GM12878 (cell line): ENCODE data around the gene WNK2.

ENCODE experiments used
- CBX5 ChIP-seq: sonication (generic); IDR thresholded peaks from 2 replicates; pipeline ENCODE4 v1.6.1; 2016; ENCODE audit warnings: low read depth, moderate library complexity, mild to moderate bottlenecking, inconsistent platforms
- CTCF ChIP-seq, 3 experiments: IDR thresholded peaks in 2 of 3; conservative IDR thresholded peaks in 1 of 3; 2 replicates each; pipeline ENCODE4 v1.5.1; 2011; ENCODE audit warnings: low read depth in 3 of 3, low read length in 3 of 3, mild to moderate bottlenecking in 3 of 3, control low read depth in 2 of 3, moderate library complexity in 2 of 3, inconsistent platforms in 1 of 3, mixed read lengths in 1 of 3; ENCODE audit not compliant: control insufficient read depth in 2 of 3, insufficient read depth in 1 of 3; ENCODE audit errors: extremely low read depth in 1 of 3
- HDGF ChIP-seq: fragments of 450-650 bp; IDR thresholded peaks from 2 replicates; pipeline ENCODE4 v1.6.1; 2016; ENCODE audit warnings: antibody characterized with exemption
- POLR2A ChIP-seq: IDR thresholded peaks from 2 replicates; pipeline ENCODE4 v1.6.1; 2011; ENCODE audit warnings: low read depth, mild to moderate bottlenecking, low read length

GRCh38 chr9:93336720-93337119, 152.8 kb downstream of the WNK2 start:
- TF ChIP-seq POLR2A (no peak), HDGF (no peak), CTCF (IDR thresholded peaks at IDR 0.05 in 2 of 3, conservative IDR thresholded peaks at IDR 0.05 in 1 of 3; ENCODE audit: control insufficient read depth in 2 of 3, extremely low read depth in 1 of 3, insufficient read depth in 1 of 3, low read depth in 3 of 3, low read length in 3 of 3) (no peak), CBX5 (no peak)
